ENCODE measurements around the gene VAV3. TPM values are rescaled to one million over a fixed set of nuclear protein-coding genes. Genes with fewer than 3 reads are reported as not detected.

VAV3 gene
- total RNA-seq, 1 experiment from 2014 or later, result 38.2 TPM

- Mint-ChIP-seq H3K27ac (ENCODE audit: unreplicated experiment) (no peak overlapping the region), H3K4me3 (ENCODE audit: low read depth, unreplicated experiment) (no peak overlapping the region), H3K36me3 (ENCODE audit: insufficient read depth, unreplicated experiment) (no peaks in the 10 kb centered on the region), H3K9me3 (ENCODE audit: low read depth, unreplicated experiment) (no peaks in the 10 kb centered on the region), H3K27me3 (ENCODE audit: unreplicated experiment) (peaks cover 33% of the 10 kb centered on the region), H3K4me1 (ENCODE audit: low read depth, unreplicated experiment) (peaks cover 8% of the 10 kb centered on the region)
- no TSS peak for BruUV-seq (replicated peaks)
- DNase-seq, result no peak
- CTCF ChIA-PET, result interaction anchor here (0.6 kb wide), 1 partner anchor 189 kb away, joined by 3 read pairs; no protein-coding TSS in a partner anchor
- intact Hi-C loops (cut with micrococcal nuclease; ENCODE audit: unreplicated experiment), result no loop called here
- no peak for TF ChIP-seq CTCF (IDR thresholded peaks at IDR 0.05; ENCODE audit: unreplicated experiment)
Observed at GRCh38 chr1:107991371-107992066, 26.5 kb upstream of the VAV3 start.

- intact Hi-C loops (cut with micrococcal nuclease; ENCODE audit: unreplicated experiment), result no loop called here
- Mint-ChIP-seq H3K27ac (ENCODE audit: unreplicated experiment) (no peak overlapping the region), H3K36me3 (ENCODE audit: insufficient read depth, unreplicated experiment) (no peaks in the 10 kb centered on the region), H3K4me1 (ENCODE audit: low read depth, unreplicated experiment) (peaks cover 8% of the 10 kb centered on the region), H3K27me3 (ENCODE audit: unreplicated experiment) (peaks cover 27% of the 10 kb centered on the region), H3K4me3 (ENCODE audit: low read depth, unreplicated experiment) (no peak overlapping the region), H3K9me3 (ENCODE audit: low read depth, unreplicated experiment) (no peaks in the 10 kb centered on the region)
- no peak for TF ChIP-seq CTCF (IDR thresholded peaks at IDR 0.05; ENCODE audit: unreplicated experiment)
- DNase-seq, result no peak
- CTCF ChIA-PET, result no interaction called here
- BruUV-seq (replicated peaks), result no TSS peak
Observed at GRCh38 chr1:107990606-107991005, 25.6 kb upstream of the VAV3 start.

- Mint-ChIP-seq H3K27me3 (ENCODE audit: unreplicated experiment) (peaks cover 43% of the 10 kb centered on the region), H3K9me3 (ENCODE audit: low read depth, unreplicated experiment) (no peaks in the 10 kb centered on the region), H3K4me3 (ENCODE audit: low read depth, unreplicated experiment) (no peak overlapping the region), H3K4me1 (ENCODE audit: low read depth, unreplicated experiment) (no peaks in the 10 kb centered on the region), H3K36me3 (ENCODE audit: insufficient read depth, unreplicated experiment) (no peaks in the 10 kb centered on the region), H3K27ac (ENCODE audit: unreplicated experiment) (no peak overlapping the region)
- no peak for DNase-seq
- CTCF ChIA-PET, result no interaction called here
- TF ChIP-seq CTCF (IDR thresholded peaks at IDR 0.05; ENCODE audit: unreplicated experiment), result no peak
- no TSS peak for BruUV-seq (replicated peaks)
- intact Hi-C loops (cut with micrococcal nuclease; ENCODE audit: unreplicated experiment), result no loop called here
Observed at GRCh38 chr1:107981277-107981676, 16.3 kb upstream of the VAV3 start.

GRCh38 chr1:107979926-107980325 lies 14.9 kb upstream of the VAV3 start:
- Mint-ChIP-seq H3K36me3 (ENCODE audit: insufficient read depth, unreplicated experiment) (no peaks in the 10 kb centered on the region), H3K27ac (ENCODE audit: unreplicated experiment) (no peak overlapping the region), H3K27me3 (ENCODE audit: unreplicated experiment) (peaks cover 46% of the 10 kb centered on the region), H3K9me3 (ENCODE audit: low read depth, unreplicated experiment) (no peaks in the 10 kb centered on the region), H3K4me3 (ENCODE audit: low read depth, unreplicated experiment) (no peak overlapping the region), H3K4me1 (ENCODE audit: low read depth, unreplicated experiment) (no peaks in the 10 kb centered on the region)
- TF ChIP-seq CTCF (IDR thresholded peaks at IDR 0.05; ENCODE audit: unreplicated experiment), result no peak
- DNase-seq, result no peak
- no TSS peak for BruUV-seq (replicated peaks)
- intact Hi-C loops (cut with micrococcal nuclease; ENCODE audit: unreplicated experiment), result no loop called here
- CTCF ChIA-PET, result no interaction called here

Data from Calu3 (cell line).